DND-41 (cell line): Measurements from ENCODE around the gene SPEG.

Source experiments
- ATAC-seq: fragments of 200-7000 bp; cut with Tn5 transposase; 3 replicates; pipeline ENCODE4 v1.9.1; 2021; ENCODE audit warnings: low read depth; ENCODE audit not compliant: insufficient read depth
- DNase-seq: peaks from one replicate; pipeline ENCODE4 v3.0.0-alpha.2; 2020
- H2AFZ ChIP-seq: 2 replicates; pipeline ENCODE4 v1.6.0; 2012; ENCODE audit warnings: low read depth, low read length
- H3K27ac ChIP-seq: 2 replicates; pipeline ENCODE4 v1.5.1; 2012; ENCODE audit warnings: low read length, inconsistent platforms
- H3K27me3 ChIP-seq: fragments of 200-600 bp; sonication (generic); 2 replicates; pipeline ENCODE4 v1.6.0; 2012; ENCODE audit warnings: low read length, mild to moderate bottlenecking, inconsistent platforms; ENCODE audit not compliant: insufficient read depth, poor library complexity
- H3K36me3 ChIP-seq: 2 replicates; pipeline ENCODE4 v1.5.1; 2012; ENCODE audit warnings: low read length, inconsistent platforms; ENCODE audit not compliant: insufficient read depth
- H3K4me1 ChIP-seq: 2 replicates; pipeline ENCODE4 v1.5.1; 2012; ENCODE audit warnings: mild to moderate bottlenecking, low read length; ENCODE audit not compliant: insufficient read depth
- H3K4me2 ChIP-seq: 2 replicates; pipeline ENCODE4 v1.6.0; 2012; ENCODE audit warnings: mild to moderate bottlenecking, moderate library complexity, low read length, inconsistent platforms; ENCODE audit not compliant: insufficient read depth
- H3K4me3 ChIP-seq, 2 experiments: fragments of 200-600 bp in 1 of 2; shearing (Covaris generic) in 1 of 2; 2 replicates each; pipeline ENCODE4 v1.5.1; 2012 to 2016; ENCODE audit warnings: inconsistent platforms in 2 of 2, low read length in 2 of 2, mild to moderate bottlenecking in 2 of 2, low read depth in 1 of 2, moderate library complexity in 1 of 2
- H3K79me2 ChIP-seq: 2 replicates; pipeline ENCODE4 v1.6.0; 2012; ENCODE audit warnings: low read length, inconsistent platforms; ENCODE audit not compliant: insufficient read depth
- H3K9ac ChIP-seq: 2 replicates; pipeline ENCODE4 v1.6.0; 2012; ENCODE audit warnings: low read depth, mild to moderate bottlenecking, inconsistent platforms, low read length, moderate library complexity
- H3K9me3 ChIP-seq: 2 replicates; pipeline ENCODE4 v1.5.1; 2012; ENCODE audit warnings: low read length, moderate library complexity, mild to moderate bottlenecking, inconsistent platforms; ENCODE audit not compliant: insufficient read depth, severe bottlenecking
- H4K20me1 ChIP-seq: 2 replicates; pipeline ENCODE4 v1.6.0; 2012; ENCODE audit warnings: low read length; ENCODE audit not compliant: insufficient read depth
- EZH2 ChIP-seq: IDR thresholded peaks from 3 replicates; pipeline ENCODE4 v1.6.1; 2012; ENCODE audit warnings: borderline replicate concordance, low read depth, mild to moderate bottlenecking, moderate library complexity, low read length, inconsistent platforms; ENCODE audit not compliant: severe bottlenecking
- TF ChIP-seq, protein P1 (sequence below): IDR thresholded peaks from 2 replicates; pipeline ENCODE4 v1.5.1; 2012; ENCODE audit warnings: borderline replicate concordance, low read length, moderate library complexity, mild to moderate bottlenecking; ENCODE audit not compliant: poor library complexity, severe bottlenecking; ENCODE audit errors: extremely low read depth

SPEG gene

GRCh38 chr2:219422952-219423534 is 11.6 kb upstream of the SPEG start:
- H3K79me2 ChIP-seq: no peaks in the 10 kb centered on the region
- no peaks in the 10 kb centered on the region for H3K36me3 ChIP-seq
- TF ChIP-seq, protein P1, sequence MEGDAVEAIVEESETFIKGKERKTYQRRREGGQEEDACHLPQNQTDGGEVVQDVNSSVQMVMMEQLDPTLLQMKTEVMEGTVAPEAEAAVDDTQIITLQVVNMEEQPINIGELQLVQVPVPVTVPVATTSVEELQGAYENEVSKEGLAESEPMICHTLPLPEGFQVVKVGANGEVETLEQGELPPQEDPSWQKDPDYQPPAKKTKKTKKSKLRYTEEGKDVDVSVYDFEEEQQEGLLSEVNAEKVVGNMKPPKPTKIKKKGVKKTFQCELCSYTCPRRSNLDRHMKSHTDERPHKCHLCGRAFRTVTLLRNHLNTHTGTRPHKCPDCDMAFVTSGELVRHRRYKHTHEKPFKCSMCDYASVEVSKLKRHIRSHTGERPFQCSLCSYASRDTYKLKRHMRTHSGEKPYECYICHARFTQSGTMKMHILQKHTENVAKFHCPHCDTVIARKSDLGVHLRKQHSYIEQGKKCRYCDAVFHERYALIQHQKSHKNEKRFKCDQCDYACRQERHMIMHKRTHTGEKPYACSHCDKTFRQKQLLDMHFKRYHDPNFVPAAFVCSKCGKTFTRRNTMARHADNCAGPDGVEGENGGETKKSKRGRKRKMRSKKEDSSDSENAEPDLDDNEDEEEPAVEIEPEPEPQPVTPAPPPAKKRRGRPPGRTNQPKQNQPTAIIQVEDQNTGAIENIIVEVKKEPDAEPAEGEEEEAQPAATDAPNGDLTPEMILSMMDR: no peak
- TF ChIP-seq EZH2: no peak
- H4K20me1 ChIP-seq: peaks cover 5% of the 10 kb centered on the region; the same call in 1 of the 2 replicates
- H3K27ac ChIP-seq: no peak overlapping the region
- H3K4me1 ChIP-seq: no peaks in the 10 kb centered on the region
- no peak overlapping the region for H3K4me3 ChIP-seq
- H2AFZ ChIP-seq: no peak overlapping the region
- no peaks in the 10 kb centered on the region for H3K27me3 ChIP-seq
- no peak overlapping the region for H3K4me2 ChIP-seq
- H3K9ac ChIP-seq: no peak overlapping the region
- no peak for DNase-seq
- H3K9me3 ChIP-seq: no peaks in the 10 kb centered on the region
- no peak for ATAC-seq

DNA sequence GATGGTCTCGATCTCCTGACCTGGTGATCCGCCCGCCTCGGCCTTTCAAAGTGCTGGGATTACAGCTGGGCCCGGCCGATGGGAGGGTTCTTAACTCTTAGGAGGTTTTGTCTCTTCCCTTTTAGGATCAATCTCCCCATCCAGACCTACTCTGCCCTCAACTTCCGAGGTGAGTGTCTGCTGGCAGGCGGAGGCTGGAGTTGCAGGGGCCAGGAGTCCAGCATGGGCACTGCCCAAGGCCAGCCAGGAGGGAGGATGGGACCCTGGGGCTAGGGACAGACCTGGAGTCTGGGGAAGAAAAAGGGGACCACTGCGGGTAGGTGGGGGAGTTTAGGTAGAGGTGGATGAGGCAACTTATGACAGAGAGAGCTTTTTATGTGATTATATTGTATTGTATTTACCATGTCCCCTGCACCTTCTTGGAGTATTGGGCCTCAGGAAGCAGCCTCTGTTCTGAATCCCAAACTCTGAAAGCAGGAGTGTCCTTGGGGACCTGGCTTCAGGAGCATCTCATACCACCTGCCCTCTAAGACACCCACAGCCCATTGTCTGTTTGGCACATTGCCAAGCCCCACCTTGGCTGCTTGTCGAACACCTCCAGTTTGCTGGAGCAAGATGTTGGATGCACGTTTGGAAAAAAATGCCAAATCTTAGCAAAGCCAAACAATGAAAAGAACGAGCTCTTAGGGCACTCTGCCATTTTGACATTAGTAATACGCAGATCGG is 10.8 kb upstream of the SPEG start:
- no peak overlapping the region for H3K4me2 ChIP-seq
- H3K9me3 ChIP-seq: no peaks in the 10 kb centered on the region
- no peak overlapping the region for H3K9ac ChIP-seq
- no peak overlapping the region for H2AFZ ChIP-seq
- no peak overlapping the region for H3K27ac ChIP-seq
- no peaks in the 10 kb centered on the region for H3K79me2 ChIP-seq
- H3K4me3 ChIP-seq: no peak overlapping the region
- ATAC-seq: no peak
- no peaks in the 10 kb centered on the region for H3K4me1 ChIP-seq
- TF ChIP-seq, protein P1: no peak
- no peak for TF ChIP-seq EZH2
- no peaks in the 10 kb centered on the region for H3K27me3 ChIP-seq
- no peaks in the 10 kb centered on the region for H3K36me3 ChIP-seq
- no peak for DNase-seq
- peaks cover 5% of the 10 kb centered on the region; the same call in 1 of the 2 replicates for H4K20me1 ChIP-seq

DNA sequence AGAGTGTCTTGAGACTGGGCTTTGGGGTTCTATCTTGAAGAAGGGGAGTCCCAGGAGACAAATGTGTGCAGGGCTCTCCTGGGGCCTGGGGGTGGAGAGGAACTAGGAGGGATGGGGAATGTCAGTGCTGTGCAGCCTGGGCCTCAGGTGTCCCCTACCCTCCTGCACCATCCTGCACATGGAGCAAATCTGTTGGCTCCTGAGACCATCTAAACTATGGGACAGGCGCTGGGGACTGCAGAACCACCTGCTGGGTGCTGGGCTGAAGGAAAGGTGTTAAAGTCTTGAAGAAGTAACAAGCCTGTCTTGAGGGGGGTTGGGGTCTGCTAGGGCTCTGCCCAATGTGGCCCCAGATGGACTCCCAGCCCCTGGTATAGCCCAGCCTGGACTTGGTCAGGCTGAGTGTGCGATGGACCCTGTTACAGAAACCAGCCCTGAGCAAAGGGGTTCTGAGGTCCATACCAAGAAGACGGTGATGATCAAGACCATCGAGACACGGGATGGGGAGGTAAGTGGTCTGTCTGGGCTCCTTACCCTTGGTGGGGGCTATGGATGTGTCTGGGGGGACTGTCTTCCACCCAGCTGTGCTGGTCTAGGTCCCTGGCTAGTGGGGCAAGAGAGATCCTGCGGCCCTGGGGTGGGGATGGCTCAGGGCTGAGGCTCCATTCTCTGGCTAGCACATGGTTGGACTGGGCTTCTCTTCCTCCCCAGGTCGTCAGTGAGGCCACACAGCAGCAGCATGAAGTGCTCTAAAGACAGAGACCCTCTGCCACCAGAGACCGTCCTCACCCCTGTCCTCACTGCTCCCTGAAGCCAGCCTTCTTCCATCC is 9.2 kb upstream of the SPEG start:
- H3K9ac ChIP-seq: no peak overlapping the region
- H2AFZ ChIP-seq: no peak overlapping the region
- peaks cover 5% of the 10 kb centered on the region; the same call in 1 of the 2 replicates for H4K20me1 ChIP-seq
- no peak overlapping the region for H3K4me3 ChIP-seq
- H3K36me3 ChIP-seq: no peaks in the 10 kb centered on the region
- H3K9me3 ChIP-seq: no peaks in the 10 kb centered on the region
- no peaks in the 10 kb centered on the region for H3K79me2 ChIP-seq
- no peak overlapping the region for H3K4me2 ChIP-seq
- ATAC-seq (no peak), DNase-seq (no peak)
- no peaks in the 10 kb centered on the region for H3K27me3 ChIP-seq
- TF ChIP-seq, protein P1: no peak
- TF ChIP-seq EZH2: no peak
- no peak overlapping the region for H3K27ac ChIP-seq
- H3K4me1 ChIP-seq: no peaks in the 10 kb centered on the region
